GM18873 (cell line): ENCODE measurements around the gene PAX9.

Source experiments
- ATAC-seq: cut with Tn5 transposase; IDR thresholded peaks from one replicate; pipeline ENCODE4 v1.9.1; 2021; ENCODE audit warnings: mild to moderate bottlenecking, moderate library complexity, moderate number of reproducible peaks; ENCODE audit not compliant: unreplicated experiment, low FRiP score

PAX9 gene

DNA sequence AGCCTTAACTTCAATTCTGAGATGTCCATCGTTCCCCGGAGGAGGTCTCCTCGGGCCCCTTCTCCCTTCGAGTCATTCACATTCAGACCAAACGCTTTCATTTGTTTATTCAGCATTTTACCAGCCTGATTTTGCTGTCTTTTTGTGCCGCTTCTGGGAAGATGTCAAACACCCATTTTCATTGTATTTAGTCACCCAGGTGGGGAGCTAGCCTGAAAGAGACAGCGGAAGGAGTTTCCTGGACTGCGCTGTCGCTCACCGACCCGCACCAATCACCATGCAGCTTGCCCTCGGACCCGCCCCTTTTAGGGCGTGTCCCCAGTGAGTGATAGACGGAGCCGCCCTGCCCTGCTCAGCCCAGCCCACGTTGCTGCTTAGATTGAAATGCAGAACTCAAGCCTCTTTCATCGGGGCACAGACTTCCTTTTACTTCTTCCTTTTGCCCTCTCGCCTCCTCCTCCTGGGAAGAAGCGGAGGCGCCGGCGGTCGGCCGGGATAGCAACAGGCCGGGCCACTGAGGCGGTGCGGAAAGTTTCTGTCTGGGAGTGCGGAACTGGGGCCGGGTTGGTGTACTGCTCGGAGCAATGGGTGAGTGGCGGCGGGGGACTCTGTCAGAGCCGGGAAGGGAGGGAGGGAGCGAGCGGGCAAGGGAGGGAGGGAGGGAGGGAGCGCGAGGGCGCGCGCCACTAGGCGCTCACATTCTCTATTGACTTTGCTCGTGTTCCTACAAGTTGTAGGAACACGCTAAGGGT lies at the start of gene PAX9:
PAX9 (plus strand) TSS at position 355 of the 752 bp plus-strand sequence; CDS start at position 585, 230 bp downstream.
- ATAC-seq, result no peak

DNA sequence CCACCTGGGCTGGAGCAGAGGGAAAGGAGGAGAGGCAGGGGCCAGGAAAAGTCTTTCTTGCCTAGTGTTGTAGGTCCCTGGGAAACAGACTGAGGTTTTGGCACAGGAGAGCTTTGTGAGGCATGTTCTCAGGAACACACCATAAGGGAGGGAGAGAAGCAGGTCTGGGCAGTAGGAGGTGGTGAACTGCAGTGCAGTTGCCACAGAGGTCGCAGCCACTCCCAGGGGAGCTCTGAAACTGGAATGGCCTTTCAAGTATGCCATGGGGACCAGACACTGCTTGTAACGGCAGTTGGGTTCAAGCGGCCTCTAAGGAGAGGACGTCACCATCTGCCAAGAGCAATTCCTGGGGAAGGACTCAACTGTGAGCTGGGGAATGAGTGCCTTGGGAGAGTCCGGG lies 43.8 kb upstream of the PAX9 start:
- no peak for ATAC-seq

DNA sequence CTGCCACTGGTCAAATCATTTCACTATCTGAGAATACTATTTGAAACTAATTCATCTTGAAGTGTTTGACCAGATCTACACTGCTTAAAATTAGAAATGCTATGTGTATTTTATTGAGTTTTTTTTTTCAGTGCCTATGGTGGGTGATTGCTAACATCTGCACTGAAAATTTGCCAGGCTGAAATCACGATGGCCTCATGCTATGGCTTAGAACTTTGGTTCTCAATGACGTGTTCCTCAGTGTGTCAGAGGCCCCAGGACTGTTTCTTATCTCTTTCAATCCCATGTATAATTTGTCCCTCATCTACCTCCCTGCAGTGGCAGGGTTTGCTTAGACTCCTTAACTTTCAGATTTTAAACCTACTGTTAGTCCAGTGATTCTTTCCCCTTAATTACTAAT lies 43.0 kb upstream of the PAX9 start:
- no peak for ATAC-seq

DNA sequence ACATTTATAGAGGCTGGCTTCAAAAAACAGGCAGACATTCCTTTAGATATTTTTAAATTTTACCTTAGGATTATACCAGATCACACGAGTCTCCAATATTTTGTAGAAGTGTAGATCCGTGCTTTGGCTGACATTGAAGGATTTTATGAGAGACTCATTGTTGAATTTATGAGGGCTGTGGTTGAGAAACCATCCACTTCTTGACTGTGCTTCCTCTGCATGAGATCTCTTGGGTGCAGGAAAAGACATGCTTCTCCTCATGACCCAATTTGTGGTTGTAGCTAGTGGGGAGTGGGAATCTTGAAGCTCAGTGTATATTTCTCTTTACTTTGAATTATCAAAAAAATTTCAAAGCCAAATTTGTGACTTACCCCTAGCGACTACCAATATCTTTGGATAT lies 42.5 kb upstream of the PAX9 start:
- no peak for ATAC-seq

DNA sequence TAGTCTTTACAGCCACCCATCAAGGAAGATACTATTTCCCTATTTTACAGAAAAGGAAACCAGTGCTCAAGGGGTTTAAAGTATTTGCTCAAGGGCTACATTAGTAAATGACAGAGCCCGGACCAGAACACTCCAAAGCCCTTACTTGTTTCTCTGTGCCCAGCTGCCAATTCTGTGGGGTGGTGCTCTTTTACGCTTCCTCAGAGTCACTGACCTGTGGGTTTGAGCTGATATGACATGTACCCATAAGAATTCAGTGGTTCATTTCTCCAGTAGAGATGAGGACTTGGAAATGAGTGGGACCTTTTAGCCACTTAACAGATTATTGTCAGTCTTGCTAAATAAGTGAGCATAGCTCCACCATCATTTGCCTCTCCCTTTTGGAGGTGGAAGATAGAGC lies 41.8 kb upstream of the PAX9 start:
- no peak for ATAC-seq

DNA sequence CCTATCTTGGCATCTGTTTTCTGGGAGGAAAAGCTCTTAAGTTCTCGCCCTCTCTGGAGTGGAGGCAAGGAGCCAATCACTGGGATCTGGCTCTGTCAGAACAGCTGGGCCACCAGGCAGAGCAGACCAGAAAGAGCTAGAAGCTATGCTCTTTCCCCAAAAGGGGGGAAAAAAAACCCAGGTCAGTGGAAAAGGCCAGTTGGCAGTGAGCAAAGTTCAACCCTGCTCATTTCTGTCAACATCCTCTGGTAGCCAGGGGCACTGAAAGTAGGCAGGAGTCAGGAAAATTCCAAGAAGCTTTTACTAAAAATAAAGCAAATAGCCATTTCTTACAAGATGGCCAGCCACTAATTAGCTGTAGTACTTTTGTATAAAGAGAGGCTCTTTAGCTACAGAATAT lies 36.6 kb upstream of the PAX9 start:
- no peak for ATAC-seq

DNA sequence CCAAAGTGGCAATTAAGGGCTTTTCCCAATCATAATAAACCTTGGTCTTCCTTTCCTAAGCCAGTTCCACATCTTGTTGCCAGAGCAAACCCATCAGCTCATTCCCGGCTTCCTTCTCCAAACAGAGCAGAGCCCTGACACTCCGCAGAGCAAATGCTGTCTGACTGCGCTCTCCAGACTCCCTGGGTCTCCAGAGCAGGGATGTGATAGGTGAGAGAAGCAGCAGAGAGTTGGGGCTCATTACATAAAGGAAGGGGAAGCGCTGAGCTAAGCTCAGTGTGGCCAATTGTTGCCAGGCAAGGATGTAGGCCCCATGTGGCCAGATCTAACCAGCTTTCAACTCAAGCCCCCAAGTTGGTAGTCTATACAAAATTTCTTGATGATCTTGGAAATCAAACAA lies 36.2 kb upstream of the PAX9 start:
- no peak for ATAC-seq

DNA sequence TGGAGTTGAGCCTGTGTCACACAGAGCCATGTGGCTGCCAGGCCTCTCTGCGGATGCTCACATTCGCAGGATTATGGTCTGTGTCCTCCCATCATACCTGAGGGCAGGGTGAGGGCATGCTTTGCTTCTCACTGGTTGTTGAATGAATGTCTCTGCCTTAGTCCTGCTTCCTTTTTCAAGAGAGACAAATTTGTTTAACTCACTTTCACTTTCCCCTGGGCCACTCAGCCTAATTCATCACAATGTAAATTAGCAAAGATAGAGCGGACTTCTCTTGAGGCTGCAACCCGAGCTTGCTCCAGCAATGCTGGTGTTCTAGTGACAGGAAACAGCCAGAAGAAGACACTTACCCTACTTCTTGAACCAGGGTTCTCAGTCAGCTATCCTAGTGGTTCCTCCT lies 35.5 kb upstream of the PAX9 start:
- no peak for ATAC-seq

DNA sequence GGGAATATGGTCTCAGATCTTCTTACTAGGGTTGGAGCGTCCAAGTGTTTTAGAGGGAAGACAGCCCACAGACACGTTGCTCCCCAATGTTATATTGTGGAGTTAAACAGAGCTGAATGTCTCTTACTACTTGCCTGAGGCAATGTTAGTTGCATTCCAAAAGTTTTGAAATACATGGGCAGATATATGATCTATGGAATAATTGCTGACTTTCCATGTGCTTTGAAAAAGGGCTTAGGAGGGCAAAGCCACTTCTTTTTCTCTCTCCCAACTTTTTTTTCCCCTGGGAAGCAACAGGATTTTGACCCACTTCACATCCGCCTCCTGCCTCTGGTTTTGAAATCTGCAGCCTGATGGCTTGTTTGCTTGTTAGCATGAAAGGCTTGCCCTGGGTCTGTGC lies 33.7 kb upstream of the PAX9 start:
- no peak for ATAC-seq

DNA sequence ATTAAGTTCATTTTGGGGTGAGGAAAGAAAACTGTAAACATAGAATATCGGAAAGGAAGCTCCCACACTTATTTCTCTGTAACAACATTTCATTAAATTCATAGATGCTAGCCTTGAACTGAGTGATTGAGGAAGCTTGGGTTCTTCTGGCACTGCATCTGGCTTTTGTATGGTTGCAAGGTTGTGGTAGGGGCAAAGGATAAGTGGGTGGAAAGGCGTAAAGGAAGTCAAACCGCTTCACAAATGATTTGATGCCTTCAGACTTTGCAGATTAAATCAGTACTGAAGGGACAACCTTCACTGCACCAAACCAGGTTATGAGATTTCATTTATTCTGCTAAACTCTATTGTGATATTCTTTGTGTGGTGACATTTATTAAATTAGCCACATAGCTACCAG lies 28.1 kb upstream of the PAX9 start:
- no peak for ATAC-seq

DNA sequence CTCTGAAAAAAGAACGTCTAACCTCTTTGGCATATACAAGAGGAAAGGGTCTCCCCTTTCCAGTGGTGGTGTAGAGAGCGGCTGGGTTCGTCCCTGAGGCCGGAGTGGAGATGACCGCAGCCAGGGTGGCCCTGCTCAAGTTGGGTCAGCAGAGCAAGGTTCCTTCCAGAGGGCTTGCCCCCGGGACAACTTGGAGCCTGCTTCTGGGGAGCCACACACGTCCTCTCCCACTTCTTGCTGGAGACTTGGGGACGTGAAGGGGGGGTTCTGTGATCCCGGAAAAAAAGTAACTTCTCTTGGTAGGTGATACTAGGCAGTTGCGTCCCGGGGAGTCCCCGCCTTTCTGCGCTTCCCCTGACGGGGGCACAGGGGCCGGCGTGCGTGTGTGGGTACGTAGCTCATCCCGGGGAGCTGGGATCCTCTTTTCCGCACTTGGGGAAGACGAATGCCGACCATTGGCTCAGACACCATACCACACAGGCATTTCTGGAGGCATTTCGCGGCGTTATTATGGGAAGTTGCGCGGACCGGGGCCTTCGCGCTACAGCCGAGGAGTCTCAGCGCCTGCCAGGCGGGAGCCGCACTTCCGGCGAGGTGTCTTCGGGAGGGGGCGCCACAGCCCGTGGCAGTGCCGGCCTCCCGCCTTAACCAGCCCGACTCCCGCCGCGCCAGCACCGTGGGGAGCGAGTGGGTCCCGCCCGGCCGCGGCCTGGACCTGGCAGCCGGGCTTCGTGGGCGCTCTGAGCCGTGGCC lies 14.8 kb upstream of the PAX9 start:
- ATAC-seq, result no peak

DNA sequence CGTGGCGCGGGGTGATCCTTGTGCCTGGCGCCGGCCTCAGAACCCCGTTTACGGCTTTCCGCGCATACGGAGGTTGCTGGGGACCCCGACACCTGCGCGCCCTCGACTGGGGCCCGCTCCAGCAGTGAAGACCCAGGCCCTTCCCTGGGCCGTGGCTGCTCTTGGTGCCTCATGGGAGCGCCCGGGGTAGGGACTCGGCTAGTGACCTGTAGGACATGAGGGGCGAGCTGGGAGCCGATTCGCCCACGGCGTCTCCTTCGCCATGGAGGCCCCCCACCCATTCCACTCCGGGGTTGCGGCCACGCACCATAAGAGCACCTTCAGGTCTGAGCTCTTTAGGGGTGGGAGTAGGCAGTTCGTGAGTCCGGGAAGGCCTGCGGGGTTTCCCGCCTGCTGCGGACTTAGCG lies 14.2 kb upstream of the PAX9 start:
- no peak for ATAC-seq

DNA sequence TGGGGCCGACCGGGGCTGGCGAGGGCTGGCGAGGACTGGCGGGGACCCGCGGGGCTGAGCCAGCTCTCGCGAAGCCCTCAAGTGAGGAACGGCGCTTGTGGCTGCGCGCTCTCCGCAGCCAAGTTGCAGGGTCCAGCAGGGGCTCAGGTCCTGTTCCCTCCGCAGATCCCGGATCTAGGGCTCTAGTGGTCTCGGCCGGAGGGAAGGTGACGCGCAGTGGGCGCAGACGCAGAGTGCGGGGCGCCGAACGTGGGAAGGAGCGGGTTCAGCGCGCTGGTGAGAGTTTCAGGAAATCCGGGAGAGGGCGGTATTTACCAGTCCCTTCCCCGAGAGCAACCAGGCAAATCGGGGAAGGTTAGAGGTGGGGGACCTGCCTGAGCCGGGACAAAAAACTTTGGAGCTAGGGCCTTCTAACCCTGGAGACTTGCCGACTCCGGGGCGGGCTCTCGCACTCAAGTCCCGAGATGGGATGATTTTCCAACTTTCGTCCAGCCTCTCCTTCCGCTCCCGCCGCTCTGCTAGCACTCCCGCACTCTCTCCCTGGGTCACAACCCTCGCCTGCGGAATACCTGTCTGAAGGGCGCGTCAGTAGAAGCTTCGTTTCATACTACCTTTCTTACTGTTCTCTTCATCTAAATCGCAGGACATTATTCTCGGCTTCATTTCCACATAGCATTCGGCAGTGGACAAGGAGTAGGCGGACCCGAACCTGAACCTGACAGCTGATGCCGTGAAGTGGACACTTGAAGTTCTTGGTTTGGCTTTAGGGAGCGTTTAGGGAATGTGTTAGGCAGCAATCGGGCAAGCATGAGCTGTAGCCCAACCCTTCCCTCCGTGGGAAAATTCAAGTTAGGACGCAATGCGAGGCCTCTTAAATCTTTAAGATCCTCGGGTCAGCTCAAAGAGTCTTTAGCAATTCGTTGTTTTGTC lies 13.6 kb upstream of the PAX9 start:
- ATAC-seq, result no peak

DNA sequence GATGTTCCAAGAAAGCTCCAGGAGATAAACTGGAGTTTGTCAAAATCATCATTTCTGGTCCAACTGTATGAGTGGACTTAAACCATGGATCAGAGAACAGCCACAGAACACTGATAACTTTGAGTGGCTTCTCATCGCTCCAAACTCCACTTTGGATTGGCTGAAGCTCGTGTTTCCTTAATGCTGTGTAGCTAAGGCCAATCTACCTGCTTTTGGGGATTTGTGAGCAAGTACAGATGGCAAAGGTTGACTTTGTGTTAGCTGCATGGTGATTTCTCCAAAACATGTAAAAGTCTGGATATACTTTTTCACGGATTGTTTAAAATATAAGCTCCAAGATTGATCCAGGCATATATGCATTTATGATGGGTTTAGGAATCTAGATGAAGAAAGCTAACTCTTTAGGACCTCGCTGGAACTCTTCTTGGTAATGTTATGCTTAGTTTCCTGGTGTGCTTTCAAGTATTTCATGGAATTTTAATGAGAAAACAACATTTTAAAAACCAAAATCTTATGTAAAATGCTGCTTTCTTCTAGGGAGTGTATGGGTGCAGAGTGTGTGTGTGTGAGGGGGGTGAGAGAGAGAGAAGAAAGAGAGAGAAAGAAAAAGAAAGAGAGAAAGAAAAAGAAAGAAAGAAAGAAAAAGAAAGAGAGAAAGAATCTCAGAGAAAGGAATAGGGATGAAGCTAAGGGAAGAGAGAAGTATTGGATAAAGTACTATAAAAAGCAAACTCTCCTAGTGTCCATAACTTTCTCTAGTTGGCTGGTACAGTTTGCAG lies 11.6 kb upstream of the PAX9 start:
- ATAC-seq, result no peak

DNA sequence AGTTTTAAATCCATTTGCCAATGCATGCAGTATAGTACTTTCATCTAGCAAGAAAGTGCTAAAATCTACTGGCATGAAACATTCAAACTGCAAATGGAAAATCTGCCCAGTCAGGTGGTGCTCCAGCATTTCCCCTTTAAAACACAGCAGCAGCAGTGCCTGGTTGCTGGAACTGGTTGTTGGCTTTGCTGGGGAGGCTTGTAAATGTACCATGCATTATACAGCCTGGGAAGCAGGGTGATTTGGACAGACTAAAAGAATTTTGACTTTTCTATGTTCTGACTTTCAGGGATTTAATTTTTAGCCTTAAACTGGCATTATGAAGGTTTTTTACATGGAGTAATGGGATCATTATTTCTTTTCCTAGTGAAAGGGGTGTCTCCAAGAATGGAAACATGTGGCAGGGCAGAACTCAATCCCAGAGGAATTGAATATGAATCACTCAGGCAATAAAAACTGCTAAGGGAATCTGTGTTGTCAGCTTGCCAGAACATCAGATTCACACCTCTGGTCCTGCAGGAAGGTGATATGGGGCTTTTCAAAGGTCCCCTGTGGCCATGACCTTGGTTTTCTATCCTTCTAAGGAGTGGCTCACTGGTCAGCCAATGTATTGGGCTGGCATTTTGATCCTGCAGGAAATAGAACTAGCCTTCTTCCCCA lies 9.0 kb upstream of the PAX9 start:
- no peak for ATAC-seq

DNA sequence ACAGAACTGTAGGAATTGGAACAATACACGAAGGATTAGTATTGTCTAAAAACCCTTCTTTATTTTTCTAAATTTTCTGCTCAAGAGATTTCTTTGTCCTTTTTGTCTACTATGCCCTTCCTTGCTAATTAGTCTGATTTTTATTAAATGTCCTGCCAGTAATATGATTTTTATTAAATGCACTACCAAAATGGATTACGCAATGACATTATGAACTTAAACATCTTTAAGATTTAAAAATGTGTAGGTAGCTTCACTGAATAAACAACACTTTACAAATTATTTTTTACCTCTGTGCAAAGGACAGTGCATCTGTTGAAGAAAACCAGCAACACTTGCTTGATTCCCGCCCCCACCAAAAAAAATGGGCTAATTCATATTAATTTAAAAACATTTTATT lies 8.2 kb upstream of the PAX9 start:
- ATAC-seq, result no peak

DNA sequence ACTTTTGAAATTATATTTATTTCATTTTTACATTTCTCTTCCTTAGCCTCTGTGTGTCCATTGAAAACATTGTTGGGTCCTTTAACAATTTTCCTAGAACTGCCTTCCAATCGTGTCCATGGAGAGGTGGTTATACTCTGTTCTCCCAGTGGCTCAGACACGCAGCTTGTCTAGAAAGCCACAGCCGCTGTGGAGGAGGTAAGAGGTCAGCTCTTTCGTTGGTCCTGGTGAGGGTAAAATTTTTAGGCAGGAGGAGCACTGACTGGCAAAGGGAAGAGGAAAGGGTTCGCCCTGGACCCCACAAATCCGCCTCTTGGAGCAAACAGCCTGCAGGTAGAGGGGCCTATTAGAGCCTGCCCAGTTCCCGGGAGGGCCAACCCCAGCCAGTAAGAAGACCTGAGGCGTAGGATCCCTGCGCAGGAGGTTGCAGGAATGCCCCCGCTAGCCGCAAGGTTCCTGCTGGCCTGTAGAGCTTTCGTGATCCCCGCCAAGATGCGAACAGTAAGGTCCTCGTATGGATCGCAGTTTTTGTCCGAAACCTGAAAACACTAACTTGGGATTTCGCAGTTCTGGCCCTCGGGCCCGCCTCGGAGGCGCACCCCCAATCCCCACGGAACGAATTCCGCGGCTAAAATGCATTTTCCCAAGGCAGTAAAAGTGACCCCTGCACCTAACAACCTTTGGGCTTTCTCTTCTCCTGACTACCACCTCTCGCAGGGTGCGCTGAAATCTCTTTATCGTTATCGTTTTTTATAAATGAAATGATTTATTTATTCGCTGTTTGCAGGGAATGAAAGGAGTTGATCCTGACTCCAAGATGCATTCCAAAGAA lies 7.5 kb upstream of the PAX9 start:
- no peak for ATAC-seq

DNA sequence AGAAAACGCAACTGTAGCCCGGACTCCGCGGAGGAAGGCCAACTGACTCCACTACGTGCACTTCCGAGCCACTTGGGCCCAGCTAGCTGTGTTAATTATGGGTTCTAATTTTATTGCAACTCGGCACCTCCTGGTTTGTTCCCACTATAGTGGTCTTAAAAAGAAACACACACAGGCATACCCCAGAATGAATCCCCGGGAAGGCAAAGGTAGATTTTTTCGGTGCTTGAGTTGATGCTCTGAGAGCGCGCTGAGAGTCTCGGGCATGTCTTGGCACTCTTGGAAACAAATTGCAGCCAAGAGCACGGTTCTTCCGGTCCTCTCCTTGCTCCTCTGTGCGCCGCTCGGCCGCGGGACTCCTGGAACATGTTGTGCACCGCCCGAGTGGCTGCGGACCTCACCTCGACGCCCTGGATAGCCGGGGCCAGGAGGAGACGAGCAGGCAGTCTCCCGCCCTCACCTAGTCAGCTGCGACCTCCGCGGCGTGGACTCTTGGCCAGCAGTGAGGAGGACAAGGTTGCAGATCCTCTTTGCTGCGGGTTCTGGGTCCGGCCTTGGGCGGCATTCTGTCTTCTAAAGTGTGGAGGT lies 6.8 kb upstream of the PAX9 start:
- no peak for ATAC-seq

DNA sequence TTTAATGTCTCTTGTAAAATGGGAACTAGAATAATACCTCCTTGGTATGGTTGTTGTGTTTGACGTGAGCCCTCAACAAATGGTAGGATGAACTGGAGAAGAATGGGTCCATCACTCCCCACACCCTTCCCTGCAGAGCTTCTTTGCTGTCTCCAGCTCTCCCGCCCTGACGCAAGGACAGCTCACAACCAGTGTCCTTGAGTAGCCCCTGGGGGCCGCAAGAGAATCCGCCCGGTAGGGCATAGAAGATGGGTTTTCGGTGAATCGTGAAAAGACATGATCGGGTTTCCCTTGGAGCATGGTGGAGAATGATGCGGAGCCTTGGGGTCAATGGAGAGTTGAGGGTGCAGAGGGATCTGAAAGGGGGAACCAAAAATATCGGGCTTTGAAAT lies 6.1 kb upstream of the PAX9 start:
- ATAC-seq, result no peak
